Measurements from ENCODE around the gene RDH12.
A peak's percentile ranks its signal among the peaks of the same experiment; 100 is the strongest.

RDH12 gene

GRCh38 chr14:67665868-67666267, 35.8 kb upstream of the RDH12 start:
- peaks cover 81% of the 10 kb centered on the region for H3K79me2 ChIP-seq (ENCODE audit: control insufficient read depth, low read length)
- H3F3A ChIP-seq (ENCODE audit: control insufficient read depth, insufficient read depth), result peaks cover 3% of the 10 kb centered on the region

DNA sequence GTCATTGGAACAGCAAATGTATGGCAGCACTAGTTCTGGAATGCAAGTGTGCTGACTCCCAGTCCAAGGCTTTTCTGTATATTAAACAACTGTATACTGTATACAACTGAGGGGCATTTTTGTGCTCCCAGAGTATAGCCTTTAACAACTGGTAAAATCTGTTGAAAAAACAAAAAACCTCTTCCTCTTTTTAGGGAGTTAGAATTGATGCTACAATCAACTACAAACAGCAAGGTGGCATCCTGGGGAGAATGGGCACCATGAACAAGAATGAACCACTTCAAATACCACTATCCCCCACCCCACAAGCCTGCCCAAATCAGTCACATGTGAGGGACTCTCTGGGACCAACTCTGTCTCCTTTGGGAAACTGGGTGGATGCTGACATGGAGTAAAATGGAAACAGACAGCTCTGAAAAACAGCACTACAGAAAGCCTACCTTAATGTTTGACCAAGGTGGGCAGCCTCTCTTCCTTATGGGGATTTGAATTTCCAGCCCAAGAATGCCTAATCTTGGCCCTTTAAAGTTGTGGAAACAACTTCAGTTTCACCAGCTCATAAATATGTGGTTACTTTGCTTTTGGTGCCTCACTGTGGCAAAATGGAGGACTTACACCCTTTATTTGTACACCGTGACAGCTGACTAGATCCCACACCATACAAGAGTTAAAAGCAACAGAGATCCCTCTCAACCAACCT, 34.8 kb upstream of the RDH12 start:
- H3K79me2 ChIP-seq (ENCODE audit: control insufficient read depth, low read length), result peaks cover 87% of the 10 kb centered on the region
- peaks cover 26% of the 10 kb centered on the region for H3K4me1 ChIP-seq (ENCODE audit: control insufficient read depth, low read length)
- H3K4me2 ChIP-seq (ENCODE audit: low read length), result peak overlapping the region; percentile 12; the same call in 1 of the 2 replicates
- H3K27me3 ChIP-seq (ENCODE audit: control insufficient read depth, low read length), result no peaks in the 10 kb centered on the region
- H3K9me3 ChIP-seq (ENCODE audit: control insufficient read depth, insufficient read depth, low read length), result no peaks in the 10 kb centered on the region
- H4K20me1 ChIP-seq (ENCODE audit: control insufficient read depth, insufficient read depth, low read depth, low read length), result peaks cover 6% of the 10 kb centered on the region
- no peak overlapping the region for H3K4me3 ChIP-seq (ENCODE audit: low read length)
- H3F3A ChIP-seq (ENCODE audit: control insufficient read depth, insufficient read depth), result peaks cover 3% of the 10 kb centered on the region
- H3K36me3 ChIP-seq (ENCODE audit: control insufficient read depth, low read length), result peaks cover 3% of the 10 kb centered on the region
- TF ChIP-seq, protein P1, sequence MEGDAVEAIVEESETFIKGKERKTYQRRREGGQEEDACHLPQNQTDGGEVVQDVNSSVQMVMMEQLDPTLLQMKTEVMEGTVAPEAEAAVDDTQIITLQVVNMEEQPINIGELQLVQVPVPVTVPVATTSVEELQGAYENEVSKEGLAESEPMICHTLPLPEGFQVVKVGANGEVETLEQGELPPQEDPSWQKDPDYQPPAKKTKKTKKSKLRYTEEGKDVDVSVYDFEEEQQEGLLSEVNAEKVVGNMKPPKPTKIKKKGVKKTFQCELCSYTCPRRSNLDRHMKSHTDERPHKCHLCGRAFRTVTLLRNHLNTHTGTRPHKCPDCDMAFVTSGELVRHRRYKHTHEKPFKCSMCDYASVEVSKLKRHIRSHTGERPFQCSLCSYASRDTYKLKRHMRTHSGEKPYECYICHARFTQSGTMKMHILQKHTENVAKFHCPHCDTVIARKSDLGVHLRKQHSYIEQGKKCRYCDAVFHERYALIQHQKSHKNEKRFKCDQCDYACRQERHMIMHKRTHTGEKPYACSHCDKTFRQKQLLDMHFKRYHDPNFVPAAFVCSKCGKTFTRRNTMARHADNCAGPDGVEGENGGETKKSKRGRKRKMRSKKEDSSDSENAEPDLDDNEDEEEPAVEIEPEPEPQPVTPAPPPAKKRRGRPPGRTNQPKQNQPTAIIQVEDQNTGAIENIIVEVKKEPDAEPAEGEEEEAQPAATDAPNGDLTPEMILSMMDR (IDR thresholded peaks at IDR 0.05; ENCODE audit: low read depth, low read length, poor library complexity, severe bottlenecking), result peak; percentile 65
- no peak for TF ChIP-seq EZH2phosphoT487 (IDR thresholded peaks at IDR 0.05; ENCODE audit: borderline replicate concordance, low read length)
- no peaks in the 10 kb centered on the region for H3K9me2 ChIP-seq (replicated peaks; ENCODE audit: control insufficient read depth, low read length)
- H3K27ac ChIP-seq (ENCODE audit: low read depth, low read length), result no peak overlapping the region

More at GRCh38 chr14:67665868-67666267, 35.8 kb upstream of the RDH12 start:
- Histone ChIP-seq H3K9me3 (ENCODE audit: control insufficient read depth, insufficient read depth, low read length) (no peaks in the 10 kb centered on the region), H3K4me3 (ENCODE audit: low read length) (no peak overlapping the region), H3K9me2 (replicated peaks; ENCODE audit: control insufficient read depth, low read length) (no peaks in the 10 kb centered on the region), H4K20me1 (ENCODE audit: control insufficient read depth, insufficient read depth, low read depth, low read length) (peaks cover 6% of the 10 kb centered on the region), H3K4me2 (ENCODE audit: low read length) (no peak overlapping the region), H3K27me3 (ENCODE audit: control insufficient read depth, low read length) (no peaks in the 10 kb centered on the region), H3K36me3 (ENCODE audit: control insufficient read depth, low read length) (peaks cover 2% of the 10 kb centered on the region), H3K4me1 (ENCODE audit: control insufficient read depth, low read length) (peaks cover 26% of the 10 kb centered on the region), H3K27ac (ENCODE audit: low read depth, low read length) (no peak overlapping the region)
- no peak for TF ChIP-seq EZH2phosphoT487 (IDR thresholded peaks at IDR 0.05; ENCODE audit: borderline replicate concordance, low read length)
- TF ChIP-seq, protein P1 (IDR thresholded peaks at IDR 0.05; ENCODE audit: low read depth, low read length, poor library complexity, severe bottlenecking), result no peak

GRCh38 chr14:67668559-67668958, 33.1 kb upstream of the RDH12 start:
- Histone ChIP-seq H3K36me3 (ENCODE audit: control insufficient read depth, low read length) (peaks cover 3% of the 10 kb centered on the region), H4K20me1 (ENCODE audit: control insufficient read depth, insufficient read depth, low read depth, low read length) (peaks cover 8% of the 10 kb centered on the region), H3K9me2 (replicated peaks; ENCODE audit: control insufficient read depth, low read length) (no peaks in the 10 kb centered on the region), H3K27ac (ENCODE audit: low read depth, low read length) (no peak overlapping the region), H3K4me3 (ENCODE audit: low read length) (no peak overlapping the region), H3K9me3 (ENCODE audit: control insufficient read depth, insufficient read depth, low read length) (no peaks in the 10 kb centered on the region), H3F3A (ENCODE audit: control insufficient read depth, insufficient read depth) (peaks cover 3% of the 10 kb centered on the region), H3K4me1 (ENCODE audit: control insufficient read depth, low read length) (peaks cover 35% of the 10 kb centered on the region), H3K4me2 (ENCODE audit: low read length) (no peak overlapping the region), H3K79me2 (ENCODE audit: control insufficient read depth, low read length) (peaks cover 96% of the 10 kb centered on the region), H3K27me3 (ENCODE audit: control insufficient read depth, low read length) (no peaks in the 10 kb centered on the region)
- no peak for TF ChIP-seq EZH2phosphoT487 (IDR thresholded peaks at IDR 0.05; ENCODE audit: borderline replicate concordance, low read length)
- TF ChIP-seq, protein P1 (IDR thresholded peaks at IDR 0.05; ENCODE audit: low read depth, low read length, poor library complexity, severe bottlenecking), result no peak

Data from DOHH2 (cell line).